NCI-H345 treated with DMSO at 0.1 percent for 48 hours (cell line): ENCODE measurements around the gene COX6B1.
"Not testable (repeated sequence)": the region's sequence is repeated elsewhere in the genome, so short reads cannot be mapped to it uniquely, and the experiment has no call there.

Experiments used
- DNase-seq: peaks from one replicate; lab custom pipeline; 2025; ENCODE audit not compliant: unreplicated experiment; lab: John Stamatoyannopoulos, UW

Gene COX6B1

DNA sequence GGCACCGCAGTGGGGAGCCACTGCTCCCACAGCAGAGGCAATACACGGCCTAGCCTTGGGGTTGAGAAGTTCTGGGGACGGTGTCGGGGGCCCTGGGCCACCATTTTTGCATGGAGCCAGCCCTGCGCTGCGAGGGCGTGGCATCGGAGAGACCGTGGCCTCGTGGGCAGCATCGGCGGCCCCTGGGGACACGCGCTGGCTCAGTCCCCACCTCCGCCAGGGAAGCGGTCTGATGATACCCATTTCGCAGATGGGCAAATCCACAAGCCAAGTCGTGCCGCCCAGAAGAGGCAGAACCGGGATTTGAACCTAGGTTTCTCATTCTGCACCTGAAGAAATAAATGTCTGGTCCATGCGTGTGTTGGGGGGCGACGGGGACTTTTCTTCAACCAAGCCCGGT lies 17.0 kb downstream of the COX6B1 start:
- no peak for DNase-seq

DNA sequence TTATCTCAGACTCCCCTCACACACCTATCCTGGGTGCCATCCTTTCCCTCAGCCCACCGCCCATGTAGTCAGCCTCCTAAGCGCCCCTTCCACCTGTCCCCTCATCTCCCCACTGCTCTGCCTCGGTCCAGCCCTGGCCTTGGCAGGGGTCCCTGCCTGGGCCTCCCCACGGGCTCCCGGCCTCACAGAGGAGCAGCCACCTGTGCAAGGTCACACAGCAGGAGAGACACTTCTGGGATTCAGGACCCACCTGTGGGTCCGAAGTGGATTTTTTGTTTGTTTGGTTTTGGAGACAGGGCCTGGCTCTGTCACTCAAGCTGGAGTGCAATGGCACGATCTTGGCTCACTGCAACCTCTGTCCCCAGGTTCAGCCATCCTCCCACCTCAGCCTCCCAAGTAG lies 17.5 kb downstream of the COX6B1 start:
- no peak for DNase-seq

DNA sequence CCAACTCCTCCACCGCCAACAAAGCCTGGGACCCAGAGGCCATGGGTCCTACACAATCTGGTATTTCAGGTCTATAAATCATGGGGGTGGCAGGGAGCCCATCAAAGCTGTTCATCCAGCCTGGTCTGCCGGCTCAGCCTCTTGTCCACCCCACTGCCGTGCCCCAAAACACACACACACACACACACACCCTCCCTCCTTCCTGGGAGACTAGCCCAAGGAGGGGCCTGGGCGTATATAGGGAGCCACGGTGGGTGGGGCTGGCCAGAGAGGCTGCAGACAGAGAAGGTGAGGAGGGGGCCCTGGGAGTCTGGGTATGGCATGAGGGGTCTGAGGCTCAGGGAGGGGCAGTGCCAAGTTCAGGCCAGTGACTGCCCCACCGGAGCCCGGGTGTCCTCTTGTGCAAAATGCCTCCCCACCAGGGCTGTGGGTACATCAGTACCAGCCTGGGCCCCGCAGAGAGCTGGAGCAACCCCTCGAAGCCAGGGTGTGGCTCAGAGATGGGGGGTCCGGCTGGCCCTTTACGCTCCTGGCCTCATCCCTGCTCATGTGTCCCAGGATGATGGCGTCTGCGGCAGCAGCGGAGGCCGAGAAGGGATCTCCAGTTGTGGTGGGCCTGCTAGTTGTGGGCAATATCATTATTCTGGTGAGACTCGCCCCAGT lies 18.3 kb downstream of the COX6B1 start, which contains the start of gene UPK1A:
UPK1A (plus strand) TSS at position 267 of the 663 bp plus-strand sequence; CDS start at position 563, 296 bp downstream.
- DNase-seq: no peak

DNA sequence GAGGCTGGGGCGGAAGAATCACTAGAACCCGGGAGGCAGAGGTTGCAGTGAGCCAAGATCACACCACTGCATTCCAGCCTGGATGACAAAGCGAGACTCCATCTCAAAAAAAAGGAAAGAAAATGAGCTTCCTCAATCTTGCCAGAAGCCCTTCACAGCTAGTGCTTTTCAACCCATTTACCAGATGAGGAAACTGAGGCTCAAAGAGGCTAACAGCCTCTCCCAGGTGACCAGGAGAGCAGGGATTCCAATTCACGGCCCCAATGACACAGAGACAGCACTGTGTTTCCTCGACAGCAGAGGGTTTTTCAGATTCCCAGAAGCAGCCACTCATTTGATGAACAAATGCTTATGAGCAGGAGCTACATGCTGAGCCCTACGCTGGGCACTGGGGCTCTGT lies 21.4 kb downstream of the COX6B1 start:
- DNase-seq: no peak

DNA sequence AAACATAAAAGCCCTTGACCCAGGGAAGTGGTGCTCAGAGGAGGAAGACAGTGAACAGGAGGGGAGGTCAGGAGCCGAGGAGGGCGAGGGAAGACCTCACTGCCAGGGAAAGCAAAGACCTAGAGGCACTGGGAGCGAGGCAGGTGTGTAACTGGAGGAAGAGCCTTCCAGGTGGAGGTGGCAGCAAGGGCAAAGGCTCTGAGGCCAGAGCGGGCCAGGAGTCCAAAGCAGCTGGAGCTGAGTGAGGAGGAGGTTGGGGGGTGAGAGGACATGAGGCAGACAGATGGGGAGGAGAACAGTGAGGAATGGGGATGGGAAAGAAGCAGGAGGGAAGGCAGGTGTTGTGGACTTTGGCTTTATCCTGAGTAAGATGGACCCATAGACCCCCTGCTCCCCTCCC lies 21.9 kb downstream of the COX6B1 start:
- no peak for DNase-seq

DNA sequence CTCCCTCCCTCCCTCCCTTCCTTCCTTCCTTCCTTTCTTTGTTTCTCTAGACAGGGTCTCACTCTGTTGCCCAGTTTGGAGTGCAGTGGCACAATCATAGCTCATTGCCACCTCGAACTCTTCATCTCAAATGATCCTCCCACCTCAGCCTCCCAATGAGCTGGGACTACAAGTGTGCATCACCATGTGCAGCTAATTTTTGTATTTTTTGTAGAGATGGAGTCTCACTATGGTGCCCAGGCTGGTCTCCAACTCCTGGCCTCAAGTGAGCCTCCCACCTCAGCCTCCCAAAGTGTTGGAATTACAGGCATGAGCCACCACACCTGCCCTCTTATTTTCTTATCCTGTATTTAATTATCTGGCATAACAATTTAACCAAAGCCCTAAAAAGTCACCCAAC lies 22.6 kb downstream of the COX6B1 start:
- DNase-seq: no peak

DNA sequence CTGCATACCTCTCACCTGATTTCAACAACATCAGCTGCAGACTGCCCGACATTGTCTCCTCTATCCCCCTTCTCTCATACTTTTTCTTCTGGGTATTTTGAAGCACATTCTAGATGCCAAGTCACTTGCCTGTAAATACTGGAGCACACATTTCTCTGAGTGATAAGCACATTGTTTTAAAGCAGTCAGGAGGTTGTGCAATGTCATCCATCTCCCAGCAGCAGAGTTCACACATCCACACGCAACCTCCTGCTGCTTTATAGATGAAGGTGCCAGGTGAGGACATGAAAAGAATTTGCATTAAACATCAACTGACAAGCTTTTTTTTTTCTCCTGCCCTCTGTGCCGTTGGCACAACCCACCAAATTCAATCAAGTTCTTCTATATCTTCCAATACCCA lies 23.7 kb downstream of the COX6B1 start:
- DNase-seq: peak; percentile 86

DNA sequence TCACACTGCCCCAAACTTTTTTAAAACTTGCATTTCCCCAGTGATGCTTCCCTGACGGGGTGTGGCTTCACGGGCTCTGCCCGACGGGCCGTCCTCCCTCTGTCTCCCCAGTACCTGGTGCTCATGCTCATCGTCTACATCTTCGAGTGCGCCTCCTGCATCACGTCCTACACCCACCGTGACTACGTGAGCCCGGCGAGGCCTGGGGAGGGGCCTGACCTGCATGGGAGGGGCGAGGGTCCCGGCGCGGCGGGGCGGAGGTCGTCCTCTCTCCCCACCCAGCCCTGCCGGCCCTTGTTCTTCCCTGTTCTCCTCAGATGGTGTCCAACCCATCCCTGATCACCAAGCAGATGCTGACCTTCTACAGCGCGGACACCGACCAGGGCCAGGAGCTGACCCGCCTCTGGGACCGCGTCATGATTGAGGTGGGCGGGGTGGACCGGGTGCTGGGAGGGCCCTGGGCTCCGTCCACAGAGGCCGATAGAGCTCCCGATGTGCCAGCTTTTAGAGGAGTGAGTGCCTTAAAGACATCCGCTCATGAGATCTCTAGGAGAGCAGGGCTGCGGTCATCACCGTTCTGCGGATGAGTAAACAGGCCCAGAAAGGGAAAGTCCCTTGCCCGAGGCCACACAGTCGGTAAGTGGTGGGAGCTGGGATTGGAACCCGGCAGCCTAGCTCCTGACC lies 25.1 kb downstream of the COX6B1 start:
- peak; percentile 55 for DNase-seq

DNA sequence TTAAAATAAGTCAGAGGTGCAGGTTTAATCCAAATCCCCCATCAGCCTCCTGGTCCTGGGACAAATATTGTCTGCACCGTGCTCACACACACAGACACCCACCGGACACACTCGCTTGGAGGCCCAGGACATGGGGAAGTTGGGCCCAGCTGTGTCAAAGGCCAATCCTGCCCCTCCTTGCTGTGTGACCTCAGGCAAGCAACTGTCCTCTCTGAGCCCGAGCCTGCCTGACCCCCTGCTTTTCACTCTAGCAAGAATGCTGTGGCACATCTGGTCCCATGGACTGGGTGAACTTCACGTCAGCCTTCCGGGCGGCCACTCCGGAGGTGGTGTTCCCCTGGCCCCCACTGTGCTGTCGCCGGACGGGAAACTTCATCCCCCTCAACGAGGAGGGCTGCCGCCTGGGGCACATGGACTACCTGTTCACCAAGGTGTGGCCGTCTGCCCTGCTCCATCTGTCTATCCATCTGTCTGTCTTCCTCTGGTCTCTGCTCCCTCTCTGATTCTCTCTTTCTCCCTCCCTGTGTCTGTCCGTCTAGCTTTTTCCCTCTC lies 27.5 kb downstream of the COX6B1 start:
- DNase-seq: no peak

DNA sequence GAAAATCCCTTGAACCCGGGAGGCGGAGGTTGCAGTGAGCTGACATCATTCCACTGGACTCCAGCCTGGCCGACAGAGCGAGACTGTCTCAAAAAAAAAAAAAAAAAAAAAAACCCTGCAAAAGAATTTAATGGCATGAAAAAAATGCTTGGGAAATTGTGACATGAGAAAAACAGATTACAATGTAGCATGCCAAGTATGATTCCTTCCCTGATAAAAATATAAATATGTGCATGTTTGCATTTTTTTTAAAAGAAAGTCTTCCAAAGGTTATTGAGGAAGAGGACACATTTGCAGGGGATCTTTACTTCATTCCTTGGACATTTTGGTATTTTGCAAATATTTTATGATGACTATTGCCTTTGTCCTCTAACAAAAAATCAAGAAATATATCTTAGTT lies 41.7 kb downstream of the COX6B1 start:
- DNase-seq: no peak

DNA sequence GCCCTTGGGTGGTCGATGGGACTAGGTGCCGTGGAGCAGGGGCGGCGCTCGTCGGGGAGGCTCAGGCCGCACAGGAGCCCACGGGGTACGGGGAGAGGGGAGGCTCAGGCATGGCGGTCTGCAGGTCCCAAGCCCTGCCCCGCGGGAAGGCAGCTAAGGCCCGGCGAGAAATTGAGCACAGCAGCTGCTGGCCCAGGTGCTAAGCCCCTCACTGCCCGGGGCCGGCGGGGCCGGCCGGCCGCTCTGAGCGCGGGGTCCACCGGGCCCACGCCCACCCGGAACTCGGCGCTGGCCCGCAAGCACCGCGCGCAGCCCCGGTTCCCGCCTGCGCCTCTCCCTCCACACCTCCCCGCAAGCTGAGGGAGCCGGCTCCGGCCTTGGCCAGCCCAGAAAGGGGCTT lies 43.0 kb downstream of the COX6B1 start:
- DNase-seq: not testable (repeated sequence)

DNA sequence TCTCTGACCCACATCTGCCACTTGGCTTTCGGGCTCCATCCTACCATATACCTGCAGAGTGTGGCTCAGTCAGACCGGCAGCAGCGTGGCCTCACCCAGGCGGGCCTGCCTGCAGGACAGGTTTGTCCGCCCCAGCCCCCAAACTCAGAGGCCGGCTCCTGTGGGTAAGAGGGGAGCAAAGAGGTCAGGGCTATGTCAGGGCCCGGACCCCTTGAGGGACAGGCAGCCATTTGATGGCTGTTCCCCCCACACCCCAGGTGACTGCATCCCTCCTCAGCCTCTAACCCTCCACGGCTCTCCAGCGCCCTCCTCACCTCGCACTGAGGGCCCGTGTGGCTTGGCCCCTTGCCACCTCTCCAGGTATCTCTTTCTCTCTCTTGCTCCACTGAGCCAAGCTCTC lies 43.9 kb downstream of the COX6B1 start:
- DNase-seq: no peak

DNA sequence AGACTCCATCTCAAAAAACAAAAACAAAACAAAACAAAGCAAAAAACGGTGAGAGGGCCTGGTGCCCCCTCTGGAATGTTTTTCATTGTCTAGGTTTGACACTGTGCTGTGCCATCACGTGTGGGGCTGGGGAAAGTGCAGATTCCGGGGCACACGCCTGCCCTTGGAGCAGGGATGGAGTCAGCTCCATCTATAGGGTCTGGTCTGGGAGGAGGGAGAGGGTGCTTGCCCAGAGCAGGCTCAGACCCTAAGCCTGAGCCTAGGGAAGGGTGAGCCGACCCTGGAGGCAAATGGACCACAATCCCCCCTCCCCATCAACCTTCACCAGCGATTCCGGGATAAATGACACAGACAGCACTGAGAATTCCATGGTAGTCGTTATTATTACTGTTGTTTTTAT lies 45.3 kb downstream of the COX6B1 start:
- DNase-seq: no peak

DNA sequence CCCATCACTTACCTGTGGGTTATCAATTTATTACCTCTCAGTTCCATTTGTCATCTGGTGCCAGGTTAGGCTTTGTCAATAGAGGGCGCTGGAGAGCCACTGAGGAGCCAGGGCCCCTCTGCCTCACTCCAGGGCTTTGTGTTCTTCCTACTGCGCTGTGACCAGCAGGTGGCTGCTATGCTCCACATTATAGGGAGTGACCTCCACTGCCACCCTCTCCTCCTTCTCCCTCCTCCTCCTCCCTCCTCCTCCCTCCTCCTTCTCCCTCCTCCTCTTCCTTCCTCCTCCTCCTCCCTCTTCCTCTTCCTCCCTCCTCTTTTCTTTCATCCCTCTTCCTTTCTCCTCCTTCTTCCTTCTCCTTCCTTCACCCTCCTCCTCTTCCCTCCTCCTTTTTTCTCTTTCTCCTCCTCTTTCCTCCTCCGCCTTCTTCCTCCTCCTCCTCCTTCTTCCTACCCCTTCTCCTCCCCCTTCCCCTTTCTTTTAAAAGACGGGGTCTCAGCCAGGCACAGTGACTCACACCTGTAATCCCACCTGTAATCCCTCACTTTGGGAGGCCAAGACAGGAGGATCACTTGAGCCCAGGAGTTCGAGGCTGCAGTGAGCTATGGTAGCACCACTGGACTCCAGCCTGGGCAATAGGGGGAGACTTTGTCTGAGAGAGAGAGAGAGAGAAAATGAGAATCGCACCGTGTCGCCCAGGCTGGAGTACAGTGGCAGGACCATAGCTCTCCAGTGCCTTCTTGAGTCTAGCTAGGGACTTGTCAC lies 45.9 kb downstream of the COX6B1 start:
- peak; percentile 96 for DNase-seq

DNA sequence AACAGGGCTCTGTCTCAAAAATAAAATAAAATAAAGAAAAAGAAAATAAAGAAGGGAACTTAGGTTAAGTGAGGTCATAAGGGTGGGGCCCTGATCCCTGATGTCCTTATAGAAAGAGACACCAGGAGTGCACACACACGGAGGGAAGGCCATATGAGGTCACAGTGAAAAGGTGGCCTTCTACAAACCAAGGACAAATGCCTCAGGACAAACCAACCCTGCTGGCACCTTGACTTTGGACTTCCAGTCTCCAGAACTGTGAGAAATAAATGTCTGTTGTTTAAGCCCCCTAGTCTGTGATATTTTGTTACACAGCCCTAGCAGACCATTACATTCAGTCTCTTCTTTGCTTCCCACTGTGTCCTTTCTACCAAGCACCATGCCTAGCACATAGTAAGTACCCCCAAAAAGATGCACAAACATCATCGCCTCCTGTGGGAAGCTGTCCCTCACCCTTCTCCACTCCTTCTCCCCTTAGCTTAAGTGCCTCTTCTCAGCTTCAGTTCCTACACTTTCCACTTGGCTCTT lies 47.8 kb downstream of the COX6B1 start:
- DNase-seq: no peak

DNA sequence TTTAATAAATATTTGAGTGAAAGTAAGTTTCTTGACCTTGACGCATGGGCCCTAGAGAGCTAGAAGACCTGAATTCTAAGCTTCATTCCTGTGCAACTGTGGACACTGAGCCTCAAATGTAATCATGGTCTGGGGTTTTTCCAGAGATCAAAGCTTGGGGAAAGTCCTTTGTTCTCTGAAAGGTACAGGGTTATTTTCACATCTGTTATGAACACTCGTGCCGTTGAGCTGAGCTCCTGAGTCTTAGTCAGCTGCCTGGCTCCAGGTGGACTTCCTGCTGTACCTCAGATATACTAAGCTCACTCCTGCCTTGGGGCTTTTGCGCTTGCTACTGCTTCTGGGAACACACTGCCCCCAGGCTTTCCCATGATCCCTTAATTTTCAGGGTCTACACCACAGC lies 48.7 kb downstream of the COX6B1 start:
- DNase-seq: no peak

DNA sequence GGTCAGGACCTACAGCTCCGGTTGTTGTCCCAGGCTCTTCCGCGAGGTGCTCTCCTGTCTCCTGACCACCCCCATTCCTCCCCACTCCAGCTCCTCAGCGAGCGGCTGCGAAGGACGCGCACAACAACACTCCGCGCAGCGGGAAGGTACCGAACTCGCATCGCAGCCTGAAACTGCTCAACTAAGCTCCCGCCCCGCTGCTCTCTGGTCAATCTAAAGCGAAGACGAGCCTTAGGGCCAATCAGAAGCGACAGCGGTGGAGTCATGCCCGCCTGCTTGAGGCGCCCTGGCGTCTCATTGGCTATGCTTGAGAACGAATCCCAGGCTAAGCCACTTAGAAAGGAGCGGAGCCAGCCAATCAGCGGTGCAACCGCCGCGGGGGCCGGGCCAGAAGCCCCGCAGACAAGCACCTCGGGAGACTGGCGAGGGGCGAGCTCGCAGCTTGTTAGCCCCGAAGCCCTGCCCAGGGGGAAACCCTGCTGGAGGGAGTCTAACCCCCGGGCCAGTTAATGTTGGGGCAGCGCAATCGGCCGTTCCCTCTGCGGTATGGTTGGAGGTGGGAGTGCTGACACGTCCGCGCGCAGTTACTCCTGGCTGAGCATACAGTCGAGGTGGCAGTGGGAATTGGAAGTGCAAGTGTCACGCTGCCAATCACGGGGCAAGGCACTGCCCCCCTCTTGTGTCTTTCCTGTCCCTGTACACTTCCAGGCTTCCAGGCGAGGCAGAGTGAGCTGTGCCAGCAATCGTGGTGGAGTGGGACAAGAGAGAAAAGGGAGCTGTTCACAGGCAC lies 54.3 kb downstream of the COX6B1 start:
- DNase-seq: peak; percentile 100

DNA sequence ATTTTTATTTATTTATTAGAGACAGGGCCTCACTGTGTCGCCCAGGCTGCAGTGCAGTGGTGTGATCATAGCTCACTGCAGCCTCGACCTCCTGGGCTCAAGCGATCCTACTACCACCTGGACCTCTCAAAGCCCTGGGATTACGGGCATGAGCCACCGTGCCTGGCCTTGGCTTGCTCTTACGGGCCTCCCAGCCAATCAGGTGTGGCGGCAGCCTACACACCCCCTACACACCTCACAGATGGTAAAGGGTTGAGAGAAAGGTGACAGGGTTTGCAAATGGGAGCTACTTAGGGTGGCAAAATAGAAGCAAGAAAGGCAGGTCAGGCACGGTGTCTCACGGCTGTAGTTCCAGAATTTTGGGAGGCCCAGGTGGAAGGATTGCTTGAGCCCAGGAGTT lies 55.2 kb downstream of the COX6B1 start:
- no peak for DNase-seq

DNA sequence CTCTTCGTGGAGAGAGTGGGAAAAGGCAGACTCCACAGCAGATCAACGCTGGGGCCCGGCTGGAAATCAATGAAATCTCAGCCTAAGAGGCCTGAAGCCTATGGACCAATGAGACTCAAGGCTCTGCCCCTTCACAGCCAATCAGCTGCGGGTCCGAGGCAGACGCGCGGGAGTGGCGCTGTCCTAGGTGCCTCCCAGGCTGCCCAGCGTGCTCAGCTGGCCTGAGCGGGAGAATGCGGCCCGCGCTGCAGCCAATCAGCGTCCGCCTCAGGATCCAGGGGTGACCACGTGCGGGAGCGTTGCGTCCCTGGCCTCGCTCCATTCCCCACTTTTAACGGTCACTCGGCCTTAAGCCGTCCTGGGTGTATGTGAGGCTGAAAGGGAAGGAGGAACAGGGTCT lies 56.1 kb downstream of the COX6B1 start, which contains the start of gene ZBTB32:
ZBTB32 (plus strand) TSS at position 341 of the 400 bp plus-strand sequence. CDS start 10,069 bp downstream, outside the sequence.
- DNase-seq: no peak
